ENCODE results near the gene GLT8D1.
A peak's percentile ranks its signal among the peaks of the same experiment; 100 is the strongest.

Gene GLT8D1

GRCh38 chr3:52703341-52703740, 2.2 kb downstream of the GLT8D1 start:
- Histone ChIP-seq H3K4me3 (ENCODE audit: low read depth, low read length) (no peak overlapping the region), H3K27ac (ENCODE audit: extremely low read depth, low read depth, low read length) (no peak overlapping the region), H3K36me3 (ENCODE audit: control insufficient read depth in 2 of 2, insufficient read depth in 1 of 2, low read length in 2 of 2) (peaks cover 5 to 27% of the 10 kb centered on the region in 2 experiments), H3K9me3 (ENCODE audit: control insufficient read depth, insufficient read depth, low read depth, low read length) (no peaks in the 10 kb centered on the region), H3K4me1 (ENCODE audit: control insufficient read depth, insufficient read depth, low read length) (peaks cover 3% of the 10 kb centered on the region; the same call in 1 of the 2 replicates)
- POLR2A ChIA-PET, result no interaction called here
- CTCF ChIA-PET, result no interaction called here
- TF ChIP-seq ZNF426 (tag by site-specific recombination; IDR thresholded peaks at IDR 0.05), result no peak
- TF ChIP-seq ZBTB1 (tag by site-specific recombination; IDR thresholded peaks at IDR 0.05), result no peak
- no peak for TF ChIP-seq ZBTB48 (tag by site-specific recombination; IDR thresholded peaks at IDR 0.05)
- TF ChIP-seq, protein P1, sequence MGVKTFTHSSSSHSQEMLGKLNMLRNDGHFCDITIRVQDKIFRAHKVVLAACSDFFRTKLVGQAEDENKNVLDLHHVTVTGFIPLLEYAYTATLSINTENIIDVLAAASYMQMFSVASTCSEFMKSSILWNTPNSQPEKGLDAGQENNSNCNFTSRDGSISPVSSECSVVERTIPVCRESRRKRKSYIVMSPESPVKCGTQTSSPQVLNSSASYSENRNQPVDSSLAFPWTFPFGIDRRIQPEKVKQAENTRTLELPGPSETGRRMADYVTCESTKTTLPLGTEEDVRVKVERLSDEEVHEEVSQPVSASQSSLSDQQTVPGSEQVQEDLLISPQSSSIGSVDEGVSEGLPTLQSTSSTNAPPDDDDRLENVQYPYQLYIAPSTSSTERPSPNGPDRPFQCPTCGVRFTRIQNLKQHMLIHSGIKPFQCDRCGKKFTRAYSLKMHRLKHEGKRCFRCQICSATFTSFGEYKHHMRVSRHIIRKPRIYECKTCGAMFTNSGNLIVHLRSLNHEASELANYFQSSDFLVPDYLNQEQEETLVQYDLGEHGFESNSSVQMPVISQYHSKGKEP (tag by site-specific recombination; IDR thresholded peaks at IDR 0.05), result no peak
- TF ChIP-seq ZNF530 (tag by site-specific recombination; IDR thresholded peaks at IDR 0.05; ENCODE audit: low read depth), result no peak
- TF ChIP-seq, protein P2, sequence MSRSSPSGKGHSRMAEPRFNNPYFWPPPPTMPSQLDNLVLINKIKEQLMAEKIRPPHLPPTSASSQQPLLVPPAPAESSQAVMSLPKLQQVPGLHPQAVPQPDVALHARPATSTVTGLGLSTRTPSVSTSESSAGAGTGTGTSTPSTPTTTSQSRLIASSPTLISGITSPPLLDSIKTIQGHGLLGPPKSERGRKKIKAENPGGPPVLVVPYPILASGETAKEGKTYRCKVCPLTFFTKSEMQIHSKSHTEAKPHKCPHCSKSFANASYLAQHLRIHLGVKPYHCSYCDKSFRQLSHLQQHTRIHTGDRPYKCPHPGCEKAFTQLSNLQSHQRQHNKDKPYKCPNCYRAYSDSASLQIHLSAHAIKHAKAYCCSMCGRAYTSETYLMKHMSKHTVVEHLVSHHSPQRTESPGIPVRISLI (tag by site-specific recombination; IDR thresholded peaks at IDR 0.05), result no peak
- TF ChIP-seq ZNF521 (tag by site-specific recombination; IDR thresholded peaks at IDR 0.05), result no peak
- TF ChIP-seq ZNF626 (tag by site-specific recombination; IDR thresholded peaks at IDR 0.05), result no peak
- no peak for TF ChIP-seq ZNF335 (tag by site-specific recombination; conservative IDR thresholded peaks at IDR 0.05)
- no peak for TF ChIP-seq ZXDB (tag by site-specific recombination; IDR thresholded peaks at IDR 0.05)
- no peak for TF ChIP-seq ZNF211 (tag by site-specific recombination; IDR thresholded peaks at IDR 0.05; ENCODE audit: low read depth)

DNA sequence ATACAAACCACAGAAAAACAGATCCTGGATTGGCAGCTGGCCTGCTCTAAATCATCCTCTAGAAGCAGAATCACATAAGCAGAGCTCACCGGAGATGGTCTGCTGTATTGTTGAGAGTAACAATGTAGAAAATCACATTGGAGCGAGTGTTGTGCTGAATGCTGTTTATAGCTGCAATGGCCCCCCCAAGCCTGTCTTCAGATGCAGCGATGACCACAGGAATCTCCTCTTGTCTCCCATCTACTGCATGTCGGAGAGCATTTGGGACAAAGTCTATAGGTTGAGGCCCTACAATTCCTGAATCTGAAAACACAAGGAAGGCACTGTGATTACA, 8.0 kb downstream of the GLT8D1 start:
- no peaks in the 10 kb centered on the region for H3K9me3 ChIP-seq (ENCODE audit: control insufficient read depth, insufficient read depth, low read depth, low read length)
- H3K4me1 ChIP-seq (ENCODE audit: control insufficient read depth, insufficient read depth, low read length), result no peaks in the 10 kb centered on the region
- peaks cover 10 to 73% of the 10 kb centered on the region in 2 experiments for H3K36me3 ChIP-seq (ENCODE audit: control insufficient read depth in 2 of 2, insufficient read depth in 1 of 2, low read length in 2 of 2)
- CTCF ChIA-PET, result interaction anchor here (0.6 kb wide), 2 partner anchors 93 to 372 kb away, joined by 3 read pairs; no protein-coding TSS in a partner anchor
- POLR2A ChIA-PET, result interaction anchor here (1.1 to 2.0 kb wide), 2 partner anchors 8 to 12 kb away, joined by 3 to 8 read pairs; partner anchors contain the start of genes GLT8D1 and SPCS1
- H3K27ac ChIP-seq (ENCODE audit: extremely low read depth, low read depth, low read length), result no peak overlapping the region
- H3K4me3 ChIP-seq (ENCODE audit: low read depth, low read length), result no peak overlapping the region
- TF ChIP-seq ZBTB8A (tag by site-specific recombination; IDR thresholded peaks at IDR 0.05) (no peak), ZNF514 (tag by site-specific recombination; IDR thresholded peaks at IDR 0.05) (no peak)
- TF ChIP-seq, protein P2 (tag by site-specific recombination; IDR thresholded peaks at IDR 0.05), result no peak

DNA sequence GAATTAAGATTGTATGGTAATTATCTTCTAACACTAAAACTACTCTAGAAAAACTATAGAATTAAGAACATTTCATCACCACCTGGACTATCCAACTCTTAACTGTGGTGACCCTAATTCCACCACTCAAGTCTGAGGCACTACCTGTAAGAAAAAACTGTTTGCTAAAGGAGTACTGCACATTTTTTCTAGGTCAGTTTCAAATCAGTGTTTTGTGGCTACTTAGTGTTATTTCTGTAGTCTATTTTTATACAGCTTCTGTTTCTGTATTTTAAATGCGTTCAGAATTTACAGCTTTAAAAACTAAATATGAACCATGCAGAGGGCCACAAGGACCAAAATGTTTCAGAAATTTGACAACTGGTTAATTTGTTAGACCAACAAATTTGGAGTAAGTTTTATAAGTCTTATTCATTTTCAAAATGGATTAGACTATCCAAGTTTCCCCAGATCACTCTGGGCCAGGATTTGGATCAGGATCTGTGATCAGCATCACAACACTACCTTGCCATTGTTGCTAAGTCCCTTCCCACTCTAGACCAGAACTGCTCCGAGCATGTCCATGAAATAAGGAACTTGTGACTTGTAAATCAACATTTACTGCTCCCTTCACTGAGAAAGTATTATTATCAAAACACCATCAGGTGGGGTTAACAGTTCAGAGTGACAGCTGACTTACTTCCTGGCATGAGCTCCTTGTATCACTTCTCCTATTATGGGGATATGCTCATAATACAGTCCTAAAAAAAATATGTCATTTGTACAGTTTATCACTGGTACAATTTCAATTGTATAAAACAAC, 8.6 kb downstream of the GLT8D1 start:
- H3K4me3 ChIP-seq (ENCODE audit: low read depth, low read length), result no peak overlapping the region
- TF ChIP-seq ZNF341 (tag by site-specific recombination; IDR thresholded peaks at IDR 0.05; ENCODE audit: low read depth) (no peak), ZBTB17 (tag by site-specific recombination; IDR thresholded peaks at IDR 0.05) (peak; percentile 55)
- no peaks in the 10 kb centered on the region for H3K9me3 ChIP-seq (ENCODE audit: control insufficient read depth, insufficient read depth, low read depth, low read length)
- H3K36me3 ChIP-seq (ENCODE audit: control insufficient read depth in 2 of 2, insufficient read depth in 1 of 2, low read length in 2 of 2), result peaks cover 10 to 79% of the 10 kb centered on the region in 2 experiments
- ChIA-PET CTCF (interaction anchor here (0.6 to 0.9 kb wide), 3 partner anchors 10 to 373 kb away, joined by 3 to 4 read pairs (median 3); no protein-coding TSS in a partner anchor), POLR2A (interaction anchor here (0.5 to 2.0 kb wide), 3 partner anchors 9 to 13 kb away, joined by 3 to 8 read pairs (median 3); partner anchors contain the start of genes GLT8D1 and SPCS1)
- no peak overlapping the region for H3K27ac ChIP-seq (ENCODE audit: extremely low read depth, low read depth, low read length)
- no peaks in the 10 kb centered on the region for H3K4me1 ChIP-seq (ENCODE audit: control insufficient read depth, insufficient read depth, low read length)
